Epithelial cell of prostate (primary cell): ENCODE measurements around the gene CHCHD1.
"Not testable (repeated sequence)": the region's sequence is repeated elsewhere in the genome, so short reads cannot be mapped to it uniquely, and the experiment has no call there.

ENCODE experiments used
- DNase-seq: peaks from one replicate; pipeline ENCODE4 v3.0.0-alpha.2; 2011; ENCODE audit warnings: low read depth, low spot score
- H3K27ac ChIP-seq: fragments of 450-650 bp; 2 replicates; pipeline ENCODE4 v1.5.1; 2017; ENCODE audit warnings: mild to moderate bottlenecking

CHCHD1 gene

GRCh38 chr10:73809061-73809818 is 27.4 kb downstream of the CHCHD1 start:
- DNase-seq, result no peak
- H3K27ac ChIP-seq, result no peak overlapping the region

DNA sequence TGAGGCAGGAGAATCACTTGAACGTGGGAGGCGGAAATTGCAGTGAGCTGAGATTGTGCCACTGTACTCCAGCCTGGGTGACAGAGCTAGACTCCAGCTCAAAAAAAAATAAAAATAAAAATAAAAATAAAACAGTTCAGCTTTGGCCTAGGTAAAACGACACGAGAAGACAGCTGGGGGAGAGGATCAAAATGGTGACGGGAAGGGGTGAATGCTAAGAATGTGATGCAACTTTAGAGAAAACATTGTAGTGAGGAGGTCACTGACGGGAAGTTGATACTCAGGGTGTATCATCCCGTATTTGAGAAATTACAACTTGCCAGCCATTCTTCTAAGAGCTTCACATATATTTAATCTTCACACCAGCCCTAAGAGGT is 28.5 kb downstream of the CHCHD1 start:
- H3K27ac ChIP-seq, result peak overlapping the region; percentile 55
- DNase-seq, result no peak

DNA sequence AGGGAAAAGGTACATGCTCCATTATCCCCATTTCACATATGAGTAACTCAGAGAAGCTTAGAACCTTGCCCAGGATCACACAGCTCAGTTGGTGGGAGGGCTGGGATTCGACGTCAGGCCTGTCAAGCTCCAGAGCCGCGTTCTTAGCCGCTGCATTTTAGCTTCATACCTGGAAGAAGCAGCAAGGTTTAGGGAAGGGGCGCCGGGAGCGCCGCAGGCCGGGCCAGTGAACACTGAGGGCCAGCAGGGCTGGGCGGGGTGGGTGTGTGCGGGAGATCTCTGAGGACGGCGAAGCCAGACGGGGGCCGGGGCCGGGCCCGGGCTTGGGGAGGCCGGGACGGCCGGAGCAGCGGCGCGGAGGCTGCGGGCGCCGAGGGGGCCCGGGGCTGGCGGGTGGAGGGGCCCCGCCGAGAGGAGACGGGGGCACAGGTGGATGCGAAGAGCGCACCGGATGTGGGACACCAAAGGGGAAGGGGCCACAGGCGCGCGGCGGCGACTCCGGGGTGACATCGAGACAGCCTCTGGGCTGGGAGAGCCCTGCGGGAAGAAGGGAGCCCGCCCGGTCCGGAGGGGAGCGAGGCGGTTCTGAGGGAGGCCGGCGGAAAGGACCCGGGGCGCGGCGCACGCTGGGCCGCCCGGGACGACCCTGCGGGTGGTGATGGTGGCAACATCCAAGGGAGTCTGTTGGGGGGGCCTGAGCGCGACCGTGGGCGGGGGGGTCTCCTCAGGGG is 29.1 kb downstream of the CHCHD1 start:
- no peak for DNase-seq
- H3K27ac ChIP-seq, result peak overlapping the region; percentile 55

DNA sequence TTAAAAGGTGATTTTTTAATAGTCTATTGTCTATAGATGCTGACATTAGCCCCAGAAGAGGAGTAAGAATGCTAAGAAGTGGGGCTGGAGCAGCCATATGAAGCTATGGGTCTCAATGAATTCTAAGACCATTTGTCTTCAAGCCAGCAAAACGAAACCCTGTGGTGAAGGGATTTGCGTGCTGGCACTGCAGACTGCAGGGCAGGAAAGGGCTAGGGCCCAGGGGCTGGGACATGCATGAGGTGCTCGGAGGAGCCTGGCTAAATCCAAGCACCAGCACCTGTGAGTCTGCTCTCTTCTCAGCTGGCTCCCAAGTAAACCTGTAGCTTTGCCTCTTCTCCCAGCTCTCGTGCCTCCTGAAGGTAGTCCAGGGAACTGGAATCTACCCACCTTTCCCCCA is 30.8 kb downstream of the CHCHD1 start:
- no peak overlapping the region for H3K27ac ChIP-seq
- no peak for DNase-seq

- H3K27ac ChIP-seq, result no peak overlapping the region
- DNase-seq, result no peak
Measured at GRCh38 chr10:73813333-73813732, 31.5 kb downstream of the CHCHD1 start.

DNA sequence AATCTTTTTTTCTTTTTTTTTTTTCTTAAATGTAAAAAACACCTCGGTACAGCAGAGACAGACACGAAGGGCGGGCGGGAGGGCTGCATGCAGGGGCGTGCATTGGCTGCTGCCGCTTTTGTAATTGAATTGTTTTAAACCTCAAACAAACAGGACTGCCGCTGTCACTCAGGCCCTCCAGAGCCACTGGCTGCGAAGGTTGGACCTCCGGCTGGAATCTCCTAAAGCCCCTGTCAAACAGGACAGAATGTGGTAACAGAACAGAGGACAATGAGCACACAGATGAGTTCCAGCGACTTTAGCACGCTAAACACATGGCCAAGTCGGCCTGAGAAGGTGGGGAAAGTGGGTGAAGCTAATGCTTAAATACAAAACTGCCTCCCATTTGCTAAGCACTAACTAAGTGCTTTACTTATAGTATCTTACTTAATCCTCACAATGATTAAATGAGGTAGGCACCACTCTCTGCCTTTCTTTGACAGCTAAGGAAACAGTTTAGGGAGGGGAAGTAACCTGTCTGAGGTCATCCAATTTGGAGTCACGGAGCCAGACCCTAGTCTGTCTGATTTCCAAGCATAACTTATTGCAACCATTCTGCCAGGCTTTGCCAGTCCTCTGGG is 32.5 kb downstream of the CHCHD1 start:
- H3K27ac ChIP-seq, result no peak overlapping the region
- no peak for DNase-seq

DNA sequence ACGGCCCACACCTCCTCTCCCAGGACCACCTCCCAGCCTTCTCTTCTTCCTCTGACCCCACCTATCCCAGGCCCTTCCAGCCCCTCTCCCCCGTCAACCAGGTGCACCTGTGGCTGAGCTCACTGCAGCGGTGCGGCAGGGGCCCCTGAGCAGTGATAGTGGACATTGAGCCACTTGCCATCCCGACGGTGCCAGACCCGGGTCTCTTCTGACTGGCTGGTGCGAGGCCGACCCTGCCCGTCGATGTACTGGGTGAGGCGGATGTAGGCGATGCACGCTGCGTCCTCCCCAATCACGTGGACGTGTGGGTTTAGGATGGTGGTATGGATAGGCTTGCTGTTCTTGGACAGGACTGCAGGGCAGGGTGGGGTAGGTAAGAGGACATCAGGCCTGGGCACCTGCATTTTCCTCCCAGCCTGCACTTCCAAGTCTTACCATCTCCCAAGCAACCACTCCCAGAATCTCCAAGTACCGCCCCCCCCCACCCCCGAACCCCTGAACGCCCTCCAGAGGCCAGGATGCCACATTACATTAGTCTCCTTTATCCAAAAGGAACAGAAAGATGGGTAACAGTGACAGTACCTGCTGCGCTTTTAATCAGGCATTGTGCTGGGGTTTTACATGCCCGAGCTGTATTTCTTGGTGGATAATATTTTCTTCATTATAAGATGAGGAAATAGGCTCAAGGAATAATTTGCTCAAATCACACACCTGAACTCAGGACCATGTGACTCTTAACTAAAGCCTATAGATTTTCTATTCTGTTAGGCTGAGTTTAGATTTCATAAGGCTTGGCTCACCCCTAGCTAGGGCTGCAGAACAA is 33.3 kb downstream of the CHCHD1 start:
- no peak overlapping the region for H3K27ac ChIP-seq
- no peak for DNase-seq

DNA sequence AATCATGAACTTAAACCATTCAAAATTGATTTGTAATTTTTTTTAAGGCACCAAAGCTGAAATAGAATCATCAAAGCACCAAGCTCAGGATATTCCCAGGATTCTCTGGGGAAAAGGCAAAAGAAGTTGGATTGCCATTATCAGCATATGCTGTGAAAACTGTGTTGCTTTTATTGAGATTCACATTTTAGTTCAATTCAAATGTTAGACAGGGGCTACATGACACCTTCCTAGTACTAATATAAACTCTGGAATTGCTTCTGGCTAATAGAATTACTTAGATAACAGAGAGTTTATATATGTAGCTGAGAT is 33.8 kb downstream of the CHCHD1 start:
- DNase-seq, result no peak
- peak overlapping the region; percentile 44 for H3K27ac ChIP-seq

DNA sequence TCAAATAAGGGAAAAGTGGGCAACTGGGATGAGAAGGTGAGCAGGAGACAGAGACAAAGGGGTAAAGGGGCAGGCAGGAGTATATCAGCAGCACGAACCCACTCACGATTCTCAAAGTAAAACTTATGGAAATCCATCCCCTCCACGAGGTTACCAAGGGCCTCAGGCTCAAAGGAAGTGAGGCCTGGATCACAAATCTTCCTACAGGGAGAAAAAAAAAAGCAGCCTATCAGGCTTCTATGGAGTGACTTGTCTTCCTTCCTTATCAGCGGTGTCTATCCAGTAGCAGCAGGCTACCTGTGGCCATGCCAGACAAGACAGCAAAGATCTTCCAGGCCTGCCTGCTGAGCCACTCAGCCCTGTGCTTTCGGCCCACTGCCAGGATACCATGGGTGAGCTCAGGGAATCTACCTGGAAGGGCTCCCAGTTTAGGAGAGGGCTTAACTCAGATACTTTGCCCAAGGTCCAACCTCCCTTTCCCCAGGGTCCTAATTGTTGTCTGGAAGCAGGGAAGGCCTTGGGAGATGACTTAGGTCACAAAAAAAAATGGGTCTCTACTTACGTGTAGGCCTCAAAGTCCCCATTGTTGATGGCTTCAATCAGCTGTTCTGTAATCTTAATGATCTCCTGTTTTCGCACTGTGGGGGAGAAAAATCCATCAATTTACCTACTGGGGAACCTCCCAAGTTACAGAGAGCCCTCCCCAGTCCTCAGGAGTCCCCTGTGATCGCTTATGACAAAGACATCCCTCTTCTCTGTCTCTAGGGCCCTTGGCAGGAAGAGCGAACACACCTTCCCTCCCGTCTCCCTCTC is 35.3 kb downstream of the CHCHD1 start:
- no peak for DNase-seq
- H3K27ac ChIP-seq, result peak overlapping the region; percentile 44

GRCh38 chr10:73817826-73818225 is 36.0 kb downstream of the CHCHD1 start:
- no peak for DNase-seq
- no peak overlapping the region for H3K27ac ChIP-seq

DNA sequence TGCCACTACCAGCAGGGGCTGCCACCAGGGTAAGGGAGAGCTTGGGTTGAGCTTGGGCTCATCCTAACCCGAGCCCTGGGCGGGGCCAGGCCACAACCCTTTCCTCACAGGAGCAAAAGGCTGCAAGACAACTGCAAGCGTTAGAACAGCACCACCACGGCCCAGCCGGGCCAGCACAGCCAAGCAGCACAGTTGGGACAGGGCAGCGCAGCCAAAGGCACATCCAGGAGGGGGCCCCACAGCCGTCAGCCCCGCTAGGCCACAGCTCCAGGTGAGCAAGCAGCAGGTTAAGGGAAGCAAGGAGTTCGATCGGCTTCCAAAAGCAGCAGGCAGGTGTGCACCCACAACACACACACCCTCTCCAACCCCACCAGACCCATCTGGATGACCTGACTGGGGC is 36.6 kb downstream of the CHCHD1 start:
- no peak for DNase-seq
- no peak overlapping the region for H3K27ac ChIP-seq

- H3K27ac ChIP-seq, result no peak overlapping the region
- DNase-seq, result no peak
Measured at GRCh38 chr10:73819081-73819480, 37.2 kb downstream of the CHCHD1 start.

DNA sequence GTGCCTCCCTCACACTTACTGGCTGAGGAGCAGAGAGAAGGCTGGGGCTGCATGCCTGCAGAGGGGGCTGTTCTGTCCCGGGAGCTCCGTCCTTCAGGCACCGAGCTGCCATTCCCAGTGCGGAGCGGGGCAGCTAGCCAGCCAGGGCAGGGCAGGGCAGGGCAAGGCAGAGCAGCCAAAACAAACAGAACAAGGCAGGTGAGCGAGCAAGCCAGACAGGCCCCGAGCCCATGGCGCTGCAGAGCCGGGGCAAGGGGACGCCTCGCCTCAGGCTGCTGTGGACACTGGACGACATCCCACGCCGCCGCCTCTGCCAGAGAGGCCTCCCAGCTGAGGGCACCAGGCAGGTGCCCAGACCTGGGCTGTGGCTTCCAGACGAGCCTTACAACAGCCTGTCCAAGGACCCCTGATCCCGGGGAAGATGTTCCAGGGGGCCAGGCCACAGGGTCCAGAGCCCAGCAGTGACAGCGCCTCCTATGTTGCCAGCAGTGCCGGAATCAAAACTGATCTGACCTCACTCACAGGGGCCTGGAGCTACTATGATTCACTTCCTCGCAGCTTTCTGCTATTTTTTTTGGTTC is 37.8 kb downstream of the CHCHD1 start:
- peak overlapping the region; percentile 28 for H3K27ac ChIP-seq

GRCh38 chr10:73823391-73823790 is 41.5 kb downstream of the CHCHD1 start:
- no peak for DNase-seq
- no peak overlapping the region for H3K27ac ChIP-seq

More for the DNA sequence above, 37.8 kb downstream of the CHCHD1 start:
- no peak for DNase-seq

GRCh38 chr10:73824146-73824725 is 42.4 kb downstream of the CHCHD1 start:
- H3K27ac ChIP-seq, result no peak overlapping the region
- no peak for DNase-seq

- DNase-seq, result no peak
- H3K27ac ChIP-seq, result no peak overlapping the region
Measured at GRCh38 chr10:73827346-73828089, 45.7 kb downstream of the CHCHD1 start.

- no peak for DNase-seq
- no peak overlapping the region for H3K27ac ChIP-seq
Measured at GRCh38 chr10:73828161-73828560, 46.3 kb downstream of the CHCHD1 start.

DNA sequence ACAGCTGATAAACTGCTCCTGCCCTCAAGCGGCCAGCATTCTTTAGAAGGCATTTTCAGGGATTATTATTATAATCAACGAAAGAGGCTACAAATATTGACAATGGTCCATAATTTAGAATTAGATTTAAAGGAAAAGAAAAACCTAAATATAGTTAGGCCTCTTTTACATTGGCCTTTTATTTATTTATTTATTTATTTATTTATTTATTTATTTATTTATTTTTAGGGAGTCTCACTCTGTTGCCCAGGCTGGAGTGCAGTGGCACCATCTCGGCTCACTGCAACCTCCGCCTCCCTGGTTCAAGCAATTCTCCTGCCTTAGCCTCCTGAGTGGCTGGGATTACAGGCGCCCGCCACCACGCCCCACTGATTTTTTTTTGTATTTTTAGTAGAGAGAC is 47.2 kb downstream of the CHCHD1 start:
- not testable (repeated sequence) for H3K27ac ChIP-seq, DNase-seq
